SIG-M5 treated with dmso at 0.1 percent for 504 hours (cell line): ENCODE results near the gene CD28.
"Not testable (repeated sequence)": the region's sequence is repeated elsewhere in the genome, so short reads cannot be mapped to it uniquely, and the experiment has no call there.

ENCODE experiments used
- DNase-seq: peaks from one replicate; lab custom pipeline; 2025; ENCODE audit not compliant: unreplicated experiment; lab: John Stamatoyannopoulos, UW

CD28 gene

GRCh38 chr2:203781151-203781550 lies 74.7 kb downstream of the CD28 start:
- no peak for DNase-seq

- DNase-seq = peak; percentile 61
These were observed 76.0 kb downstream of the CD28 start for GRCh38 chr2:203782262-203782976.

GRCh38 chr2:203783496-203784203 lies 77.2 kb downstream of the CD28 start:
- no peak for DNase-seq

- not testable (repeated sequence) for DNase-seq
These were observed 78.4 kb downstream of the CD28 start for GRCh38 chr2:203784710-203785270.

DNA sequence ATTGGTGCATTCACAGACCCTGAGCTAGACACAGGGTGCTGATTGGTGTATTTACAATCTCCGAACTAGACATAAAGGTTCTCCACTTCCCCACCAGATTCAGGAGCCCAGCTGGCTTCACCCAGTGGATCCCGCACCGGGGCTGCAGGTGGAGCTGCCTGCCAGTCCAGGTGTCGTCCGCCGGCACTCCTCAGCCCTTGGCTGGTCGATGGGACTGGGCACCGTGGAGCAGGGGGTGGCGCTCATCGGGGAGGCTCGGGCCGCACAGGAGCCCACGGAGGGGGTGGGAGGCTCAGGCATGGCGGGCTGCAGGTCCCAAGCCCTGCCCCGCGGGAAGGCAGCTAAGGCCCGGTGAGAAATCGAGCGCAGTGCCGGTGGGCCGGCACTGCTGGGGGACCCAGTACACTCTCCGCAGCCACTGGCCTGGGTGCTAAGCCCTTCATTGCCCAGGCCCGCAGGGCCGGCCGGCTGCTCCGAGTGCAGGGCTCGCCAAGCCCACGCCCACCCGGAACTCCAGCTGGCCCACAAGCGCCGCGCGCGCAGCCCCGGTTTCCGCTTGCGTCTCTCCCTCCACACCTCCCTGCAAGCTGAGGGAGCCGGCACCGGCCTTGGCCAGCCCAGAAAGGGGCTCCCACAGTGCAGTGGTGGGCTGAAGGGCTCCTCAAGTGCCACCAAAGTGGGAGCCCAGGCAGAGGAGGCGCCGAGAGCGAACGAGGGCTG lies 79.1 kb downstream of the CD28 start:
- DNase-seq = not testable (repeated sequence)

GRCh38 chr2:203786549-203787351 lies 80.3 kb downstream of the CD28 start:
- DNase-seq = peak; percentile 89

- DNase-seq = peak; percentile 80
These were observed 81.5 kb downstream of the CD28 start for GRCh38 chr2:203787979-203788378.
